ENCODE data around the gene USP19.
A peak's percentile ranks its signal among the peaks of the same experiment; 100 is the strongest.

The USP19 gene

GRCh38 chr3:49104052-49104426 is 16.6 kb downstream of the USP19 start:
- TF ChIP-seq CTCF (IDR thresholded peaks at IDR 0.05; ENCODE audit: low read depth, low read length, missing control alignments), result no peak
- no peak for DNase-seq (ENCODE audit: low read depth)
- peak overlapping the region; percentile 70 for H3K4me3 ChIP-seq (ENCODE audit: low read depth, low read length)

- no peak for TF ChIP-seq CTCF (IDR thresholded peaks at IDR 0.05; ENCODE audit: low read depth, low read length, missing control alignments)
- no peak overlapping the region for H3K4me3 ChIP-seq (ENCODE audit: low read depth, low read length)
- no peak for DNase-seq (ENCODE audit: low read depth)
Measured at GRCh38 chr3:49100046-49100615, 20.5 kb downstream of the USP19 start.

GRCh38 chr3:49098910-49099630 is 21.6 kb downstream of the USP19 start:
- H3K4me3 ChIP-seq (ENCODE audit: low read depth, low read length), result no peak overlapping the region
- no peak for DNase-seq (ENCODE audit: low read depth)
- TF ChIP-seq CTCF (IDR thresholded peaks at IDR 0.05; ENCODE audit: low read depth, low read length, missing control alignments), result no peak

- no peak overlapping the region for H3K4me3 ChIP-seq (ENCODE audit: low read depth, low read length)
- no peak for DNase-seq (ENCODE audit: low read depth)
- TF ChIP-seq CTCF (IDR thresholded peaks at IDR 0.05; ENCODE audit: low read depth, low read length, missing control alignments), result no peak
Measured at GRCh38 chr3:49098429-49098828, 22.2 kb downstream of the USP19 start.

- peak; percentile 93 for DNase-seq (ENCODE audit: low read depth)
- peak; percentile 75 for TF ChIP-seq CTCF (IDR thresholded peaks at IDR 0.05; ENCODE audit: low read depth, low read length, missing control alignments)
Measured at GRCh38 chr3:49093853-49094767, 26.5 kb downstream of the USP19 start, which contains the start of gene QRICH1. TSS of gene QRICH1 (minus strand) at chr3:49094071. CDS start at chr3:49077017, 17,054 bp downstream.

GRCh38 chr3:49092938-49093852 is 27.4 kb downstream of the USP19 start:
- DNase-seq (ENCODE audit: low read depth), result peak; percentile 45
- no peak for TF ChIP-seq CTCF (IDR thresholded peaks at IDR 0.05; ENCODE audit: low read depth, low read length, missing control alignments)
- H3K4me3 ChIP-seq (ENCODE audit: low read depth, low read length), result peak overlapping the region; percentile 79

More at GRCh38 chr3:49093853-49094767, 26.5 kb downstream of the USP19 start, which contains the start of gene QRICH1:
- H3K4me3 ChIP-seq (ENCODE audit: low read depth, low read length), result peak within 1 kb of the TSS; percentile 79
